ENCODE data around the gene RNF175. TPM values are rescaled to one million over a fixed set of nuclear protein-coding genes. Genes with fewer than 3 reads are reported as not detected.

The RNF175 gene
- total and polyA plus RNA-seq, 12 donors = 0.18 to 6.3 (median 1.1) TPM; not detected in 4

GRCh38 chr4:153679486-153679885, 80.3 kb downstream of the RNF175 start:
- peak in 5 of 7 donors; percentile 19 to 65 (median 54) for DNase-seq
- no peak overlapping the region for H3K4me3 ChIP-seq
- peaks cover 8 to 10% of the 10 kb centered on the region in 2 donors for H3K4me1 ChIP-seq (replicated peaks in 1 of 2)
- H3K27me3 ChIP-seq = no peaks in the 10 kb centered on the region
- no peak overlapping the region for H3K27ac ChIP-seq
- H3K36me3 ChIP-seq (replicated peaks in 1 of 2) = no peaks in the 10 kb centered on the region
- intact Hi-C loops (cut with DNase I) = no loop called here
- TF ChIP-seq CTCF (IDR thresholded peaks at IDR 0.05) (no peak), POLR2A (IDR thresholded peaks at IDR 0.05) (no peak)
- peaks cover 0 to 8% (median under 1%) of the 10 kb centered on the region in 3 donors for H3K9me3 ChIP-seq (replicated peaks in 1 of 3)
- WGBS, 4 donors = 67 to 75% (median 73%) methylated on average over 5 to 6 of the region's 6 CpGs

GRCh38 chr4:153676984-153677383, 82.8 kb downstream of the RNF175 start:
- peak in 1 of 7 donors; percentile 9 for DNase-seq
- Histone ChIP-seq H3K4me1 (replicated peaks in 1 of 2) (no peaks in the 10 kb centered on the region), H3K36me3 (replicated peaks in 1 of 2) (no peaks in the 10 kb centered on the region), H3K27me3 (no peaks in the 10 kb centered on the region), H3K9me3 (replicated peaks in 1 of 3) (peaks cover 0 to 8% (median 4%) of the 10 kb centered on the region in 3 donors), H3K27ac (no peak overlapping the region), H3K4me3 (no peak overlapping the region)
- WGBS, 4 donors = 18 to 48% (median 45%) methylated on average over 1 of the region's 1 CpG
- intact Hi-C loops (cut with DNase I) = no loop called here
- TF ChIP-seq CTCF (IDR thresholded peaks at IDR 0.05) (no peak), POLR2A (IDR thresholded peaks at IDR 0.05) (no peak)

GRCh38 chr4:153676486-153676885, 83.3 kb downstream of the RNF175 start:
- DNase-seq = no peak
- Histone ChIP-seq H3K9me3 (replicated peaks in 1 of 3) (peaks cover 0 to 8% (median 4%) of the 10 kb centered on the region in 3 donors), H3K36me3 (replicated peaks in 1 of 2) (no peaks in the 10 kb centered on the region), H3K4me3 (no peak overlapping the region), H3K27me3 (no peaks in the 10 kb centered on the region), H3K27ac (no peak overlapping the region), H3K4me1 (replicated peaks in 1 of 2) (no peaks in the 10 kb centered on the region)
- 74 to 87% (median 81%) methylated on average over 5 of the region's 5 CpGs for WGBS, 4 donors
- no peak for TF ChIP-seq POLR2A (IDR thresholded peaks at IDR 0.05)
- TF ChIP-seq CTCF (IDR thresholded peaks at IDR 0.05) = no peak
- intact Hi-C loops (cut with DNase I) = no loop called here

- no peaks in the 10 kb centered on the region for H3K36me3 ChIP-seq (replicated peaks in 1 of 2)
- 41 to 64% (median 61%) methylated on average over 3 of the region's 3 CpGs for WGBS, 4 donors
- H3K4me3 ChIP-seq = no peak overlapping the region
- no peaks in the 10 kb centered on the region for H3K27me3 ChIP-seq
- TF ChIP-seq POLR2A (IDR thresholded peaks at IDR 0.05) = no peak
- no peak for TF ChIP-seq CTCF (IDR thresholded peaks at IDR 0.05)
- intact Hi-C loops (cut with DNase I) = no loop called here
- peaks cover 0 to 4% (median 0%) of the 10 kb centered on the region in 3 donors for H3K9me3 ChIP-seq (replicated peaks in 1 of 3)
- H3K4me1 ChIP-seq (replicated peaks in 1 of 2) = no peaks in the 10 kb centered on the region
- DNase-seq = no peak
- no peak overlapping the region for H3K27ac ChIP-seq
Observed at GRCh38 chr4:153669838-153670237, 90.0 kb downstream of the RNF175 start.

Data from adrenal gland (tissue), 12 donors.